ENCODE results near the gene BPIFB4. TPM values are rescaled to one million over a fixed set of nuclear protein-coding genes. Genes with fewer than 3 reads are reported as not detected.
"Not testable (repeated sequence)": the region's sequence is repeated elsewhere in the genome, so short reads cannot be mapped to it uniquely, and the experiment has no call there.

The BPIFB4 gene
- total RNA-seq, 2 donors from 2014 or later, result not detected

DNA sequence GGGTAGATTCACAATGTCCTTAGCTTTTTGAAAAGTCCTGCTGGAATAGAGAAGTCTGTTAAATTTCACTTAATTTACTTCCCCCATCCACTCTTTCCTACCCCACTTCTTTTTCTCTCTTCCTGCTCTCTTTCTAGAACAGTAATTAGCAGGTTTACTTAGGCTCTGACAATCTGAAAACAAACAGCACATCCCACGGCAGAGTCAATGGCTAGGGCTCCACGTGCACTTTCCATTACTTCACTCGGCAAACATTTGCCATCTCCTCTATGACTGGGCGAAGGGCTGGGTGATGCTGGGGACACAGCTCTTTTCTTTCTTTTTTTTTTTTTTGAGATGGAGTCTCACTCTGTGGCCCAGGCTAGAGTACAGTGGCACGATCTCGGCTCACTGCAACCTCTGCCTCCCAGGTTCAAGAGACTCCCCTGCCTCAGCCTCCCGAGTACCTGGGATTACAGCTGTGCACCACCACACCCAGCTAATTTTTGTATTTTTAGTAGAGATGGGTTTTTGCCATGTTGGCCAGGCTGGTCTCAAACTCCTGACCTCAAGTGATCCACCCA lies 26.7 kb downstream of the BPIFB4 start:
- intact Hi-C loops (cut with DNase I); DNase-seq: not testable (repeated sequence)
- peak in 1 of 2 donors; percentile 47 for ATAC-seq

DNA sequence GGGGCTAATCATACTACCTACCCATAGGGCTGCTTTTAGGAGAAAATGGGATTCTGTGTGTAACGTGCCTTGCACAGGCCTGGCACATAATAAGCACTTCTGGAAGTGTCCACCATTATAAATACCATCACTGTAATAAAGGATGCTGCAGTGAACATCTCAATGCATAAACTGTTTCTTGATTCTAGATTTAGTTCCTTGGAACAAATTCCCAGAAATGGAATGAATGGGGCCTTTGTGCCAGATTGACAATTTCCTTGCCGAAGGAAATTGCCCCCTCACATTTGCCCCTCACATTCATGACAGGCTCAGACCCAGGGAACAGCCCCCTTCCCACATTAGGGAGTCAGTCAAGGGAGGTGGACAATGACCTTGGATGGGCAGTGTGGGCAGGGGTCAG lies 29.2 kb downstream of the BPIFB4 start:
- intact Hi-C loops (cut with DNase I), result no loop called here
- ATAC-seq (no peak), DNase-seq (no peak)

DNA sequence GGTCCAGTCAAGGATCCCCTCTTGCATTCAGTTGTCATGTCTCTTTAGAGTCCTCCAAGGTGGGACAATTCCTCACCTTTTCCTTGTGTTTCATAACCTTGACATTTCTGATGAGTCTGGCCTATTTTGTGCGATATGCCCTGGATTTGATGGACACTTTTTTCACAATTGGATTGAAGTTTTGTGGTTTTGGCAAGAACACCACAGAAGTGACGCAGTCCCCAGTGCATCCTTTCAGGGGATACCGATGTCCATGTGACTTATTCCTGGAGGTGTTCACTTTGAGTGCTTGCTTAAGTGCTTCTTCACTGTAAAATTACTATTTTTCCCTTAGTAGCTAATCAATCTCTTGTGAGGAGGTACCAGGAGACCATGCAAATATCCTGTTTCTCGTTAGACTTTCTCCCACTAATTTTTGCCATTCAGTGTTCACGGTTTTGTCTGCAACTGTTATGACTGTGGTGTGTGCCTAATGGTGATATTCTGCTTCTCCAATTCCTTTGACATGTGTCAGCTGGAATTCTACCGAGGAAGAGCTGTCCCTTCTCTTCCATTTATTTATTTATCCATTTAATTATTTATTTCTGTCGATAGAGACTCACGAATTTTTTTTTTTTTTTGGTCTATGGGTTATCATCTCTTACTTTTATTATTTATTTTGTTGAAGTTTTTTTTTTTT lies 30.8 kb downstream of the BPIFB4 start:
- ATAC-seq (no peak), DNase-seq (no peak)
- intact Hi-C loops (cut with DNase I), result no loop called here

DNA sequence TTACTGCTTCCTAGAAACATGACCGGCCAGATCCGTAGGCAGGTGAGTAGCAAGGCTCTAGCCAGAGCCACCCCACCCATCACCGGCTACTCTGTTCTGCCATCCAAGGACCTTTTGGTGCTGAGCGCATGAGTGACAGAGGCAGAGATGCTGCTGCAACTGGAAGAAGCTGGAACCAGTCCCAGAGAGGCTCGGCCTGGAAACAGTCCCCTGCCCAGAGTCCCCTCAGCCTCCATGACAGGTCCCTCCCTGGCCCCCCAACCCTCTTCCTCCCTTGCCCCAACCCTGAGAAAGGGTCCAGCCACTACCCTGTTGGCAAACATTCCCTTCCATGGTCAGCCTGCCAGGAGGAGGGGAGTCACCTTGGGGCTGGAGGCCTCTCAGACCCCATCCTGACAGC lies 31.9 kb downstream of the BPIFB4 start:
- DNase-seq (no peak), ATAC-seq (no peak)
- intact Hi-C loops (cut with DNase I), result no loop called here

DNA sequence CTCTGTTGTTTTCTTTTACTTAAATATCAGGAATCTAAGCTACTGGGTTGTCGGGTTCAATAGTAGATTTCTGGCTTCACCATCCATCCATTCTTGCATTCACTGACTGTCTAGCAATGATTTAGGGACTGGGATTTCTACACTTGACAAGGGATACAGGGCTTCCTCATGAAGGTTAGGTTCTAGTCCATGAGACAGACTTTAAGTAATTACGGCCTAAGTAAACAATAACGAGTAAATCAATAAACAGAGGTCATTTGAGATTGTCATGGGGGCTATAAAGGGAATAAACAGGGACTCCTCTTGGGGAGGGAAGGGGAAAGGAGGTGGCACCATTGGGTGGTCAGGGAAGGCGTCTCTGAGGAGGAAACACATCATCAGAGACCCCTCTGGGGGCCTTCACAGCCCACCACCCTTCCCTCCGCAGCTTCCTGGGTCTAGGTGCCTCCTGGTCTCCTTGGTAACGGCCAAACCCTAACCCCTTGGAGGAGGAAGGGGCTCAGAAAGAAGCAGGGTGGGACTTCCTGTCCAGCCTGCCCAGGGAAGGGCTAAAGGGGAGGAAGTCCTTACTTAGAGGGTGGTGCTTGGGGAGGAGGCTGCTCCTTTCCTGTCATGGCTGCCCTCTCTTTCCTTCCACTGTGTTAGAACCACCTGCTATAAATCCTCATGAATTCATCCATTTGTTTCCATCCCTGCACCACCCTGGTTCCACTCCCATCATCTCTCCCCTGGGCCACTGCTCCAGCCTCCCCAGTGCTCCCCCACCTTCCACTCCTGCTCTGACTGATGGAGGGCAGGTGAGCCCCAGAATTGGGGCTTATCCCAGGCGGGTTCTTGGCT lies 33.3 kb downstream of the BPIFB4 start:
- ATAC-seq, result no peak
- intact Hi-C loops (cut with DNase I), result no loop called here
- DNase-seq, result no peak

DNA sequence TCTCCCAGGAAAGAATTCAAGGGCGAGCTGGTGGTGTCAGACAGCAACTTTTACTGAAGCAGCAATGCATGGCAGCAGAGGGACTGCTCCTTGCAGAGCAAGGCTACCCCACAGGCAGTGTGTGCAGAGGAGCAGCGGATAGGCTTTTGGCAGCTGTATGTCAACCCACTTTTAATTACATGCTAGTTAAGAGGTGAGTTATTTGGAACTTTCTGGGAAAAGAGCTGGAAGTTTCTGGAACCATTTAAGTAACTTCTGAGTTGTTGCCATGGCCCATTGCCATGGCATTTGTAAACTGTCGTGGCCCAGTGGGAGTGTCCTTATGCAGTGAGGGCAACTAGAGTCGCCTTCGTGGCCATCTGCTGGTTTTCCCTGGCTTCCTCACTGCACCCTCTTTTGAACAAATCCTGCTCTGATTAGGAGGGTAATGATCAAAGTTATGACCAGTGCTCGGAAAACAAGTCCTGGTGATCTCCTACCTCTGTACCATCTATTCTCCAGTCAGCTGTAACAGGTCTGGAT lies 34.0 kb downstream of the BPIFB4 start:
- ATAC-seq (peak in 1 of 2 donors; percentile 47), DNase-seq (no peak)
- intact Hi-C loops (cut with DNase I), result no loop called here

DNA sequence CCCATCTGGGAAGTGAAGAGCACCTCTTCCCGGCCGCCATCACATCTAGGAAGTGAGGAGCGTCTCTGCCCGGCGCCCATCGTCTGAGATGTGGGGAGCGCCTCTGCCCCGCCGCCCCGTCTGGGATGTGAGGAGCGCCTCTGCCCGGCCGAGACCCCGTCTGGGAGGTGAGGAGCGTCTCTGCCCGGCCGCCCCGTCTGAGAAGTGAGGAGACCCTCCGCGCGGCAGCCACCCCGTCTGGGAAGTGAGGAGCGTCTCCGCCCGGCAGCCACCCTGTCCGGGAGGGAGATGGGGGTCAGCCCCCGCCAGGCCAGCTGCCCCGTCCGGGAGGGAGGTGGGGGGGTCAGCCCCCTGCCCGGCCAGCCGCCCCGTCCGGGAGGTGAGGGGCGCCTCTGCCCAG lies 36.1 kb downstream of the BPIFB4 start:
- ATAC-seq; DNase-seq; intact Hi-C loops (cut with DNase I): not testable (repeated sequence)

DNA sequence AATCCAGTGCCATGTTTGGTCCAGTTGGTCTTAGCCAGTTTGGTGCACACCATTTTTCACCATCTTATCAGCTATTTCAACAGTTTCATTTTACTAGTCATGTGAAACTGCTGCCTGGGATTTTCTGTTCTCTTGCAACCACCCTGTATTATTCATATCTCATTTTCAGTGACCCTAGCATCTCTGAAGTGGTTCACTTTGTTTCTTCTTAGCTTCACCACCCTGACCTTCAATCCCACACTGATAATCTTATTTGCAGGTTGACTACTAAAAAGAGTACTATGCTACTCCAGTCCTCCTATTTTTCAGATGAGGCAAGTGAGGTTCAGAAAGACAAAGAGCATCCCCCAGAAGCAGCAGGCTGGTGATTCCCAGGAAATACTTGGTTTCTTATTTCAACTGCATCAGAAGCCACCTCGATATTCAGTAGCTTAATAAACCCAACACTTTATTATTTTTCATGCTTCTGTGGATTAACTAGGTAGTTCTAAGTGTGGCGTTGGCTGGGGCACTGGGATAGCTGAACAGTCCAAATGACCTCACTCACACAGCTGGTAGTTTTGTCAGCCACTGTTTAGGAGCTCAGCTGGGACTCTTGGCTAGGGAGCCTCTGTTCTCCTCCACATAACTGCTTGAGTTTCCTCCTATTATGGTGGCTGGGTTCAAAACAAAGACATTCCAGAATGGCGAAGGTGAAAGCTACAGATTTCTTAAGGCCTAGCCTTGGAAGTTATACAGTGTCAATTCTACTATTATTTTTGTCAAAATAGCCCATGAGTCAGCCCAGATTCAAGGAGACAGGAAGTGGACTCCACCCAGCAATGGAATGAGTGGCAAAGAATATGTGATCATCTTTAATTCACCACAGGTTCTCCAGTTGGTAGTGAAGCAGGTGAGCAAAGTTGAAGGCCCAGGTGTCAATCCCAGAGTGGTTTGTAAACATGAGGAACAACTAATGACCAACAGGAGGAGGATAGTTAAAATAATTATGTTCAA lies 40.6 kb downstream of the BPIFB4 start:
- ATAC-seq, result no peak

DNA sequence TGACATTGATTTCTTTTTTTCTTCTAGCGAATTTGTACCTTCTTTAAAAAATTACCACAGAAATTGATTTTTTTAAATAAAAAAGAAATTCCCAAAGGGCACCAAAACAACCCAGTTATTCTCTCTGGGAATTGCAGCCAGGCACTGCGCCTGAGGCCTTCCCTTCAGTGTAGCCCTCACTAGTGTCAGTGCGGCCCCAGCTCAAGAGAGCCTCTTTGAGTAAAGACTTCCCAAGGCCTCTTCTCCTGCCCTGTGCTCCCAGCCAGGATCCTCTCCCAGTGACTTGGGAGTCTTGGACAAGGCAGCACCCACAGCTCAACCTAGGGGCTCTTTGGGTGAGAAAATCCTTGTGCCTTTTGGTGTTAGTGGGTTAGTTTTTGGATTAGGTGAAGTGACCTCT lies 41.5 kb downstream of the BPIFB4 start:
- DNase-seq (no peak), ATAC-seq (no peak)
- intact Hi-C loops (cut with DNase I), result no loop called here

More for the DNA sequence above, 40.6 kb downstream of the BPIFB4 start:
- no peak for DNase-seq
- intact Hi-C loops (cut with DNase I), result no loop called here

DNA sequence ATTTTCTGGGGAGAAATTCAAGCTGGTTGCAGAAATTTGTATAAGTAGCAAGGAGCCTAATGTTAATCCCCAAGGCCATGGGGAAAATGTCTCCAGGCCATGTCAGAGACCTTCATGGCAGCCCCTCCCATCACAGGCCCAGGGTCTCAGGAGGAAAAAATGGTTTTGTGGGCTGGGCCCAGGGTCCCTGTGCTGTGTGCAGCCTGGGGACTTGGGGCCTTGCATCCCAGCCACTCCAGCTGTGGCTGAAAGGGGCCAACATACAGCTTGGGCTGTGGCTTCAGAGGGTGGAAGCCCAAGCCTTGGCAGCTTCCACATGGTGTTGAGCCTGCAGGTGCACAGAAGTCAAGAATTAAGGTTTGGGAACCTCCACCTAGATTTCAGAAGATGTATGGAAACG lies 42.9 kb downstream of the BPIFB4 start:
- intact Hi-C loops (cut with DNase I); DNase-seq; ATAC-seq: not testable (repeated sequence)

DNA sequence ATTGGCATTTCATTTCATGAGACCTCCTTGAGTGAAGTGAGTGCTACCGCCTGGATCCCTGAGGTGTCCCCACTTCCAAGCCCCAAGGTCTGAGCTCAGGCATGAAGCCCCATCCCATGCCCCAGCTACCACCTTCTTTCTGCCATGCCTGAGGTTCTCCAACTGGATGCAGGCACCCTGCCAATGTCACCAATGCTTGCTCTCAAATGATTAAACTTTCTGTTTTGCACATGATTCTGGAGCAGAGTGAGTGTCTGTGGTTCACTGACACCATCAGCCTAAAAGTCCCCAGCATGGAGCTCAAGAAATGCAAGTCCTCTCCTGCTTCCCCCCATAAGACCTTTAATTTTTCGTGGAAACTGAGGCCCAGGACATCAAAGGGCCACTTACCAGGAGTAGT lies 44.8 kb downstream of the BPIFB4 start:
- DNase-seq, result no peak
- intact Hi-C loops (cut with DNase I), result no loop called here
- no peak for ATAC-seq

DNA sequence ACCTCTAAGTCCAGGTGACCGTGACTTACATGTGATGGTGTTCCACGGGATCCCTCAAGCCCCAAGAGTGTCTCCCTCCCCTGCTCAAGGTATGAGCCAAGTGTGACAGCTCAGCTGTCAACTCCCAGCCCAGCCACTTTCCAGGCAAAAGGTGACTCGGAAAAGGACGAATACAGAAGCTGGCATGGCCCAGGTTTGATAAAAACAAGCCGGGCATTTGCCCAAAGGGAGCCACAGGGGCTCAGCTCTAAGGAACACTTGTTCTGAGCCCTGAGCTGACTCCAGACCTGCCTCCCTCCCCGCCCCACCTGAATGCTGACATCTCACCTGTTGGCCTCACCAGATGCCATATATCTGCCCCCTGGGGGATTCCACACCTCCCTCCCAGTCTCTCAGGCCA lies 45.6 kb downstream of the BPIFB4 start:
- DNase-seq, result no peak
- intact Hi-C loops (cut with DNase I), result no loop called here
- no peak for ATAC-seq

DNA sequence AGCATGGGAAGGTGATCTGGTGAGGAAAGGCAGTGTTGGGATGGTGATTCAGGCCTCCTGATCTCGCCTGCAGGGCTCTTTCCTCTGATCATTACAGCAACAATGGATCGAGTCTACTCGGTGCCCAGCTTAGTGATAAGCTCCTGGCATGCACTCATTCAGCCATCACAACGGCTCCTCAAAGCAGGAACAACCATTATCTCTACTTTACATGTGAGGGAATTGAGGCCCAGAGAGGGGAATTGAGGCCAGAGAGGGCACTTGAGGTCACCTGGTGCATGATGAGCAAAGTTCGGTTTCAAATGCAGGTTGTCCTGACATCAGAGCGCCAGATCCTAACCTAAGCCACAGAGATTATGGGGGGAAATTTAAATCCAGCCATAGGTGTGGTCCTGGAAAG lies 46.5 kb downstream of the BPIFB4 start:
- intact Hi-C loops (cut with DNase I), result no loop called here
- ATAC-seq (no peak), DNase-seq (no peak)

DNA sequence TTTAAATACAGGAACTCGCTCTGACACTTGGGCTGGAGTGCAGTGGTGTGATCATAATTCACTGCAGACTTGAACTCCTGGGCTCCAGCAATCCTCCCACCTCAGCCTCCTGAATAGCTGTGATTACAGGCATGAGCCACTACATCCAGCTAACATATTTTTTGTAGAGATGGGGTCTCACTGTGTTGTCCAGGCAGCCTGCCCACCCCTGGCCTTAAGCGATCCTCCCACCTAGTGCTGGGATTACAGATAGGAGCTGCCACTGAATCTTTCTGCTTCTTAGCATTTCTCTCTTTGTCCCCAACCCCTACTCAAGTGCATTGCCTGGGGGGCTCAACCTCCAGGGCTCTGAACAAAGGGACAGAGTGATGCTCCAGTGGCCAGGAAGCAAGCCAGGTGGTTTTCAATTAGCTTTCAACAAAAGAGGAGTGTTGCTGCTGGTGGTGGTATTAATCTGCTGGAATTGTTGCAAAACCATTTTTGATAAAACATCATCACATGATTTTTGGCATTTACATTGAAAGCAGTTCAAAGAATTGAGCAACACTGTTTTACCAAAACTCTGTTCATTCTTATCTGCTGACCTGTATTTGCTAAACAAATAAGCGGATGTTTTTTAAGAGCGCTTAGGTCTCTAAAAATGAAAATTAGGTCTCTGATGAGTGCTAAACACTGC lies 48.1 kb downstream of the BPIFB4 start:
- DNase-seq (no peak), ATAC-seq (no peak)
- intact Hi-C loops (cut with DNase I), result no loop called here

DNA sequence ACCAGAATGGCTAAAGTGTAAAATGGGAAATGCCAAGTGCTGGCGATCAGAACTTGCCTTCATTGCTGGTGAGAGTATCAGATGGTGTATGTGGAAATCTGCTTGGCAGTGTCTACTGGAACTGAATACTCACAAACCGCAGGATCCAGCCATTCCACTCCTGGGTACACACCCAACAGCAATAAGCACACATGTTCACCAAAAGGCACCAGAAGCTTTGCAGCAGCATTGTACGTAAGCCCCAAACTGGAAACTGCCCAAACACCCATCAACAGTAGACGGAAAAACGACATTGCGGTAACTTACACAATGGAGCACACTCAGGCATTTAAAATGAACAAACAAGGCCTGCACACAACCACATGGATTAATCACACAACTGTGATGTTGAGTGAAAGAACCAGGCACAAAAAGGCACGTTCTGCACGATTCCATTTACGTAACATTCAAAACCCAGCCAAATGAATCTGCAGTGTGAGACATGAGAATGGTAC lies 51.2 kb downstream of the BPIFB4 start:
- no peak for ATAC-seq
- intact Hi-C loops (cut with DNase I), result no loop called here
- no peak for DNase-seq

DNA sequence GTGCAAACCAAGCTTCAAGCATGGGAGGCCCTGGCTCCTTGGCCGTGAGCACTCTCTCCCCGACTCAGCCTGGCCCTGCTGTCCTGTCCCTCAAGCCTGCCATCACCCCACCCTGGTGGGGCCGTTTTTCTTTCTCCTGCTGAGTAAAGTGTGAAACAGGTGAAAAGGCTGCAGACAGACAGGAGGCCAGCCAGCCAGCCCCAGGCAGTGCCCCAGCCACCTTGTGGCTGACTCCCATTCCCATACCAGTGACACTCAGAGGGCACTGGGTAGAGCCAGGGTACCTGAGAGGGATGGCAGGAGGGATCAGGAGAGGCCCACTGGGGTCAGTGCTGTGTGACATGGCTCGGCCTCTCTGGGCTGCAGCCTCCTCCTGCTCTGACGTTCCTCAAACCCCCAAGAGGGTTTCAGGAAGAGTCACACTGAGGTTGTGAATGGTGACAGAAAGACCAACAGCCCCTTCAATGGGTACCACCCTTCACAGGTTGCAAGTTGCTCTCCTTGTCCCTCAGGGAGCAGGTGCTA lies 52.6 kb downstream of the BPIFB4 start:
- intact Hi-C loops (cut with DNase I), result no loop called here
- no peak for ATAC-seq
- DNase-seq, result no peak

DNA sequence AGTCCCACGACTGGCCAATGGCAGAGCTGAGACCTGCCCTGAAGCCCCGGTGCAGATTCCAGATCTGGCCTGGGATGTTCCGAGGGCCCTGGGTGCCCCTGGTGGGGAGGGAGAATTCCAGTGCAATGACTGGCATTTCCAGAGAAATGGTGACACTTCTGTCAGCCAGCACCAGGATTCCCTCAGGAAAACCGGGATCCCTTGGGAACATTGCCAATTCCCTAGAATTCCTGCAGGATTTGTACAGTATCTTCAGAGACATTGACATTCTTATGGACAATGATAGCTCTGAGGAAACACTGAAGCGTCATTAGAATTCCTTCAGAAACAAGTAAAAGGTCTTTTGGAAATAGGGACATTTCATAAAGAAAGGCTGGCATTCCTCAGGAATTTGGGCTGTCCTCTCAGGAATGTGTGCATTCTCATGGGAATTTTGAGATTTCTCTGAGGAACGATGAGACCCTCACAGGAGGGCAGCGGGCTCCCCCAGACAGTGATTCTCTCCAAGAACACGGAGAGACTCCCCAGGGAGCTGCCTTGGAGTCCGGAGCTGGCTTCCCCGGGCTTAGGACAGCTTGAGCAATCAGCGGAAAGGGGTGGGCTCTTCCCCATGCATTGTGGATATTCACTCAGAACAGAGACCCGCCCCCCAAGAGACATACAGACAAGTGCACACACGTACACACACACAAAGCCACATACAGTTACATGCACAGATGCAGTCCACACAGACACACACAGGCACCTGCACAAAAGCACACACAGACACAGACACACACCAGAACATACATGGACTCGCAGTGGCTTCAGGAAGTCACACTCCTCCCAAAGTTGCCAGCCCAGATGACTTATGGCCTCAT lies 53.3 kb downstream of the BPIFB4 start:
- ATAC-seq (peak in 1 of 2 donors; percentile 61), DNase-seq (no peak)
- intact Hi-C loops (cut with DNase I), result no loop called here
